G401.6 (cell line): ENCODE measurements around the gene ATG14.
"Not testable (repeated sequence)": the region's sequence is repeated elsewhere in the genome, so short reads cannot be mapped to it uniquely, and the experiment has no call there.

ENCODE experiments used
- FAIRE-seq: peaks from 2 replicates; lab custom pipeline; 2012; peaks lifted over from hg19 to GRCh38; lab: Jason Lieb, UNC

ATG14 gene

GRCh38 chr14:55350461-55350860, 61.2 kb downstream of the ATG14 start:
- no peak for FAIRE-seq

- FAIRE-seq: no peak
Measured at GRCh38 chr14:55349565-55349964, 62.1 kb downstream of the ATG14 start.

GRCh38 chr14:55348766-55349453, 62.7 kb downstream of the ATG14 start:
- FAIRE-seq: no peak

- no peak for FAIRE-seq
Measured at GRCh38 chr14:55347748-55348147, 63.9 kb downstream of the ATG14 start.

GRCh38 chr14:55347040-55347439, 64.6 kb downstream of the ATG14 start:
- FAIRE-seq: no peak

GRCh38 chr14:55344582-55345163, 67.0 kb downstream of the ATG14 start:
- FAIRE-seq: not testable (repeated sequence)

GRCh38 chr14:55341781-55342180, 69.8 kb downstream of the ATG14 start:
- no peak for FAIRE-seq

- no peak for FAIRE-seq
Measured at GRCh38 chr14:55340482-55340881, 71.1 kb downstream of the ATG14 start.

- FAIRE-seq: no peak
Measured at GRCh38 chr14:55339770-55340169, 71.9 kb downstream of the ATG14 start.

GRCh38 chr14:55336691-55337090, 74.9 kb downstream of the ATG14 start:
- no peak for FAIRE-seq

GRCh38 chr14:55336162-55336561, 75.5 kb downstream of the ATG14 start:
- FAIRE-seq: no peak

GRCh38 chr14:55333711-55334485, 77.7 kb downstream of the ATG14 start:
- FAIRE-seq: no peak

GRCh38 chr14:55332654-55333570, 78.7 kb downstream of the ATG14 start:
- FAIRE-seq: peak; percentile 44

- FAIRE-seq: no peak
Measured at GRCh38 chr14:55329999-55330710, 81.5 kb downstream of the ATG14 start.

- no peak for FAIRE-seq
Measured at GRCh38 chr14:55328317-55328716, 83.3 kb downstream of the ATG14 start.

GRCh38 chr14:55327179-55327578, 84.5 kb downstream of the ATG14 start:
- no peak for FAIRE-seq

GRCh38 chr14:55324812-55325211, 86.8 kb downstream of the ATG14 start:
- FAIRE-seq: no peak

GRCh38 chr14:55323910-55324309, 87.7 kb downstream of the ATG14 start:
- FAIRE-seq: no peak

GRCh38 chr14:55318694-55319093, 92.9 kb downstream of the ATG14 start:
- no peak for FAIRE-seq

- FAIRE-seq: no peak
Measured at GRCh38 chr14:55317542-55318306, 93.9 kb downstream of the ATG14 start.

GRCh38 chr14:55316564-55316963, 95.1 kb downstream of the ATG14 start:
- no peak for FAIRE-seq
